Endometrial microvascular endothelial cells (primary cell): Measurements from ENCODE around the gene SLC12A8. TPM values are rescaled to one million over a fixed set of nuclear protein-coding genes. Genes with fewer than 3 reads are reported as not detected.

Experiments
- in situ Hi-C: cut with HindIII; loops from 2 replicates; pipeline ENCODE4 v1.10.0; 2017; ENCODE audit warnings: low sequenced_read_pairs, low pct_unique_long_range_greater_than_20kb; ENCODE audit errors: inconsistent ontology term
- total RNA-seq: library from RNA; depleted of rRNA; stranded (reverse); fragments of >200 nt; gene quantifications from one replicate; pipeline ENCODE4 v1.2.3, GENCODE V29; 2015; ENCODE audit errors: inconsistent ontology term

Gene SLC12A8, protein sequence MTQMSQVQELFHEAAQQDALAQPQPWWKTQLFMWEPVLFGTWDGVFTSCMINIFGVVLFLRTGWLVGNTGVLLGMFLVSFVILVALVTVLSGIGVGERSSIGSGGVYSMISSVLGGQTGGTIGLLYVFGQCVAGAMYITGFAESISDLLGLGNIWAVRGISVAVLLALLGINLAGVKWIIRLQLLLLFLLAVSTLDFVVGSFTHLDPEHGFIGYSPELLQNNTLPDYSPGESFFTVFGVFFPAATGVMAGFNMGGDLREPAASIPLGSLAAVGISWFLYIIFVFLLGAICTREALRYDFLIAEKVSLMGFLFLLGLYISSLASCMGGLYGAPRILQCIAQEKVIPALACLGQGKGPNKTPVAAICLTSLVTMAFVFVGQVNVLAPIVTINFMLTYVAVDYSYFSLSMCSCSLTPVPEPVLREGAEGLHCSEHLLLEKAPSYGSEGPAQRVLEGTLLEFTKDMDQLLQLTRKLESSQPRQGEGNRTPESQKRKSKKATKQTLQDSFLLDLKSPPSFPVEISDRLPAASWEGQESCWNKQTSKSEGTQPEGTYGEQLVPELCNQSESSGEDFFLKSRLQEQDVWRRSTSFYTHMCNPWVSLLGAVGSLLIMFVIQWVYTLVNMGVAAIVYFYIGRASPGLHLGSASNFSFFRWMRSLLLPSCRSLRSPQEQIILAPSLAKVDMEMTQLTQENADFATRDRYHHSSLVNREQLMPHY
- 2.4 TPM for total RNA-seq

DNA sequence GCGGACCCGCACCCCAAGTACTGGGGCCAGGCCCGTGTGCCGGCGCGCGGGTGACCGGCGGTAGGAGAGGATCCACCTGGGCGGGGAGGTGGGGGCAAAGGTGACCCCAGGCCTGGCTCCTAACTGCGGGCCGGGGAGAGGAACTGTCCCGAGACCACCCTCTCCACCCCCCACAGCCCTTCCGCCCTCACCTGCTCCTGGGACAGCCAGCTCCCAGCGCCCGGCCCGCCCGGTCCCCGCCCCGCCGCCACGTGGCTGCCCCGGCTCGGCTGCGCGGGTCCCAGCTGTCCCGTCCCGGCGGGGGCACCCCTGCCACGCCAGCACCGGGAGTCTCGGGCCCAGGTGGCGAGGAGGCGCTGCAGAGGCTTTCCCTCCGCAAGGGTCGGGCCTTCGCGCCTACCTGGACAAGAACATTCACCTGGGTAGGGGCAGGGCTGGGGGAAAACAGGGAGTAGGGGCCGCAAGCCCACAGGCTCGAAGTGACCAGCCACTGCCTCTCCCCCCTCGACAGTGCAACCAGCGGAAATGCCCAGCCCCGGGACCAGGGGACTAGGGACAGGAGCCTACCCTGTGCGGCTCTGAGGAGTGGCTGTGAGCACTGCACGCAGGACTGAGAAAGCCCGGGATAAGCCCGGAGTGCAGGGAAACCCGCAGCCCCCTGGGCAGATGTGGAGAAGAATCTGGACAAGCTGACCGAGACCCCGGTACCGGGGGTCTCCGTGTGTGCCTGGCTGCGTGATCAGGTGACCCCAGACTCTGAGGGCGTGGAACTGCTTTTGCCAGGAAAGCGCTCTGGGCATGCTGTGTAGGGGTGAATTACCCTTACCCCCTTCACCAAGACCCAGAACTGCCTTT, at the start of gene SLC12A8:
Gene SLC12A8 (minus strand): TSS at position 240 of the 855 bp plus-strand sequence. CDS start 1,399 bp downstream, outside the sequence.
- in situ Hi-C loops: no loop called here

DNA sequence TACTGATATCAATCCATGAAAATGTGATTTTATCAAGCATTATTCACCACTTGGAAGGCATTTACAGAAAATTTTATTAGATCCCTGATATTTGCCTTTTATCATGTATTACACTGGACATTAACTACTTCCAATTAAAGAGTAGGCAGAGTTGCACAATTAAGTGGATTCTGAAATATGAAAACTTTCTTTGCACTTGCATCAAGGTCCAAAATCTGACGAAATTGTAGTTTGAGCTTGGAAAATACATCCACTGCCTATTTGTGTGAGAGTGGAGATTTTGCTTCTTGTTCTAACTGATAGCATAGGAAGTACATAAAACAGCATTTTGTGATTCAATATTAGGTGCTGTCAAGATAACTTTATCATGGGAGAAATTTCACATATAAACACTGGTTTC, 49.6 kb upstream of the SLC12A8 start:
- in situ Hi-C loops: no loop called here

DNA sequence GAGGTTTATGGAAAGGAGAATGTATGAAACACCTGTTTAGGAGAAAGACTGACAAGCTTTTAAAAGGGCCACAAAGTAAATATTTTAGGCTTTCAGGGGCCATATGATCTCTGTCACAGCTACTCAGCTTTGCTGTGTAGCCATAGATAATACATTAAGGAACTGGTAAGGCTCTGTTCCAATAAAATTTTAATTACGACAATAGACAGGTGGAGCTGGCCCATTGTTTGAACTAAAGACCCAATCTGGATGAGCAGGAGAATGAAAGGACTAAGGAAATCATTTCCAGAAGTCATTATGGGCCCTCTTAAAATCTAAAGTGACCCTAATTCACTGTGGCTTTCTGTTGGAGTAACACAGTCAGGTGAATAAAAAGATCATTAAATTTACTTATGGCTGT, 48.5 kb upstream of the SLC12A8 start:
- in situ Hi-C loops: no loop called here

DNA sequence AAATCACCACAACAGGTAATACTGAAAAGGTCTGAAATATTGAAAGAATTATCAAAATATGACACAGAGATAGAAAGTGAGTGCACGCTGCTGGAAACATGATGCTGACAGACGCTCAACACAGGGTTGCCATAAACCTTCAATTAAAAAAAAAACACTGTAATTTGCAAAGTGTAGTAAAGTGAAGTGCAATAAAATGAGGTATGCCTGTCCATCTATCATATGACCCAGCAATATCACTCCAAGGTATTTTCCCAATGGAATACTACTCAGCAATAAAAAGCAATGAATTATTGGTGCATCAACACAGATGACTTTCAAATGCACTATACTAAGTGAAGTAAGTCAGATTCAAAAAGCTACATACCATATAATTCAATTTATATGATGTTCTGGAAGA, 47.6 kb upstream of the SLC12A8 start:
- in situ Hi-C loops: no loop called here

DNA sequence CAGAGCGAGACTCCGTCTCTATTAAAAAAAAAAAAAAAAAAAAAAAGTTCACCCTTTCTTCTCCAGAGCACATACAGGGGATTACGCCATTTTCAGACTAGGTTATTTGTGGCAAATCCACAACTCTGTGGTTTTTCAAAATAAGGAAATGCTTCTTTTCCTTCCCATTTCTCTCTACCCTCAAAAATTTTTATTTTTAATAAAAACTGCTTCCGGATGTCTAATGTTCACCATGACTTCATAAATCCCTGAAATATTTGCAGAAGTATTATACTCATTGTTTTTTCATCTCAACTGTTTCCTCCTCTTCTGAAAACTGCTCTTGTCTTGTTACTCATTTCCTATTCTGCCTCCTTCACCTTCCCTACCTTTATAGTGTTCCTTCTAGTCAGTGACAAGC, 45.0 kb upstream of the SLC12A8 start:
- in situ Hi-C loops: no loop called here

DNA sequence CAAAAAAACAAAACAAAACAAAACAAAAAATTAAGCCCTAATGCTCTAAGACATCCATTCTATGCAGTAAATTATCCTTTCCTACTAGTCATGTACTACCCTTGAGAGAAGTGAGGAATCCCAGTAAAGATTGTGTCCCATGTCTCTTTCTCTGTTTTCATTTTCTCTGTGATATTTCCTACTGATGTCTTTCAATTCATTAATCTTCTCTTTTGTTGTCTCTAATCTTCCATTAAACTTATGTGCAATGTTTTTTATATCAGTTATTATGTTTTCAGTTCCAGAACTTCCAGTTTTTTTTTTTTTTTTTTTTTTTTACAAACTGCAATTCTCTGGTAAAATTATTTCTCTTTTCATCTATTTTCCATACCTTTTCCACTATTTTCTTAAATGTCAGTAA, 44.1 kb upstream of the SLC12A8 start:
- in situ Hi-C loops: no loop called here

DNA sequence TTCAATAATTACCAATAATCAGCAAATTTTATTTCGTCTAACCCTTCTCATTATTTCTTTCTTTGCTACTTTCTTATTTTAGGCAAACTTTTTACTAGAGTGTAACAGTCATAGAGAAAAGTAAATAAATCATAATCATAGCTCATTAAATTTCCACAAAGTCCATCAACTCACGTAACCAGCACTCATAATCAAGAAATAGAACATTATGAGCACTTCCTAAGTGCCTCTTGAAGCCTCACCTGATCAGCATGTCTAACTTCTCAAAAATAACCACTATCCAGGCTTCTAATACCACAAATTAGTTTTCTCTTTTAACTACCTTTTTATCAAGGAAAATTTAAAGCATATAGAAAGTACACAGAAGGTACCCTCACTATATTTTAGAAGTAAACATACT, 38.4 kb upstream of the SLC12A8 start:
- in situ Hi-C loops: no loop called here

DNA sequence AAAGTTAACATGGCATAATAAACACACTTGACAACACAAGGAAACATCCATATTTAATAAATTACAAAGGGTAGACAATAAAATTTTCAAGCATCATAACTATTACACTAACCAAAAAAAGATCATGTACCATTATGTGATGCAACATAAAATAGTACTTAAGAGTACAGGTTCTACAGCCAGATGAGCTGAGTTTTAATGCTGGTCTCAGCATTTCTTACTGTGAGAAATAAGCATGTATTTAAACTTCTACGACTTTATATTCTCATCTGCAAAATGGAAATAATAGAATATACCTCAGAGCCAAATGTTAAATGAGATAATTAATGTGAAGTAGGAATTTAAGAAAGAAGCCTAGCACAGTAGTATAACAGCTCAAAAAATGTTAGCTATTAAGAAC, 33.7 kb upstream of the SLC12A8 start:
- in situ Hi-C loops: no loop called here

DNA sequence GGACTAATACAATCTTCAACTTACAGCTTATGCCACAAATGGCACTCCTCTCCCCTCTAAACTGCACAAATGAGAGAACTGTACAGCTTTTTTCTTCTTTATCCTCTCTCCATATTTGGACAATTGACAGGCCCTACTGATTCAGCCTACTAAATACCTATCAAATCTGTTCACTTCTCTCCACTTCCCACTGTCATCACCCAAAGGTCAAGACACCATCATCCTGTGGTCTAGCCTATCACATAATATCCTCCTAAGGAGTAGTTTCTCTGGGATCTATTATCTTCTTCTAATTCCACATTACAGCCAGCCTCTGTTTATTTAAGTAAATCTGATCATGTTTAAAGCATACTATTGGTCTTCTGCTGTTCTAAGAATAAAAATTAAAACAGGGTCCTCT, 33.0 kb upstream of the SLC12A8 start:
- in situ Hi-C loops: no loop called here

DNA sequence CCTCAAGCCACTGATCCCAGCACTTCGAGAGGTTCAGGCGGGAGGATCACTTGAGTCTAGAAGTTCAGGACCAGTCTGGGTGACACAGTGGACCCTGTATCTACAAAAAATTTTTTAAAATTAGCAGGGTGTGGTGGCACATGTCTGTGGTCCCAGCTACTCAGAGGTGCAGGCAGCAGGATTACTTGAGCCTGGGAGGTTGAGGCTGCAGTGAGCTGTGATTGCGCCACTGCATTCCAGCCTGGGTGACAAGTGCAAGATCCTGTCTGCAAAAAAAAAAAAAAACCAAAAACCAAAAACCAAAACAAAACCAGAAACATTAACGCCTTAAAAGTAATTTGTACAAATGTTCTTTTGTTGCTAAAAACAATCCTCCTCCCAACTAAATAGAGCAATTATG, 27.9 kb upstream of the SLC12A8 start:
- in situ Hi-C loops: no loop called here

DNA sequence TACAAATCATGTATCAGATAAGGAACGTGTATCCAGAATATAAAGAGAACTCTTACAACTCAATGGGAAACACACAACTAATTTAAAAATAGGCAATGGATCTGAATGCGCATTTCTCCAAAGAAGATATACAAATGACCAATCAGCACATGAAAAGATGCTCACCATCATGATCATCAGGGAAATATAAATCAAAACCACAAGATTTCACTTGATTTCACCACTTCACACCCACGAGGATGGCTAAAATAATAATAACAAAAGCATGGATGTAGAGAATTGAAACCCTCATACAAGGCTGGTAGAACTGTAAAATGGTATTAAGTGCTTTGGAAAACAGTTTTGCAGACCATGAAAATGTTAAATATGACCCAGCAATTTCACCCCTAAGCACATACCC, 26.7 kb upstream of the SLC12A8 start:
- in situ Hi-C loops: no loop called here

DNA sequence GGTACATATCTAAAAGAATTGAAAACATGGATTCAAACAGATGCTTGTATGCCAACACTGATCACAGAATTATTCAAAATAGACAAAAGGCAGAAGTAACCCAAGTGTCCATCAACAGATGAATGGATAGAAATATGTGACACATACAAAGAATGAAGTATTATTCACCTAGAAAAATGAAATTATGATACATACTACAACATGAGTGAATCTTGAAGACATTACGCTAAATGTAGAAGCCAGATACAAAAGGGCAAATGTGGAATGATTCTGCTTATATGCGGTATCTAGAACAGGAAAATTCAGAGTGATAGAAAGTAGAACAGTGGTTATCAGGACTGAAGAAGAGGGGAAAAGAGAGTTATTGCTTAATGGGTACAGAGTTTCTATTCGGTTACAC, 26.2 kb upstream of the SLC12A8 start:
- in situ Hi-C loops: no loop called here

DNA sequence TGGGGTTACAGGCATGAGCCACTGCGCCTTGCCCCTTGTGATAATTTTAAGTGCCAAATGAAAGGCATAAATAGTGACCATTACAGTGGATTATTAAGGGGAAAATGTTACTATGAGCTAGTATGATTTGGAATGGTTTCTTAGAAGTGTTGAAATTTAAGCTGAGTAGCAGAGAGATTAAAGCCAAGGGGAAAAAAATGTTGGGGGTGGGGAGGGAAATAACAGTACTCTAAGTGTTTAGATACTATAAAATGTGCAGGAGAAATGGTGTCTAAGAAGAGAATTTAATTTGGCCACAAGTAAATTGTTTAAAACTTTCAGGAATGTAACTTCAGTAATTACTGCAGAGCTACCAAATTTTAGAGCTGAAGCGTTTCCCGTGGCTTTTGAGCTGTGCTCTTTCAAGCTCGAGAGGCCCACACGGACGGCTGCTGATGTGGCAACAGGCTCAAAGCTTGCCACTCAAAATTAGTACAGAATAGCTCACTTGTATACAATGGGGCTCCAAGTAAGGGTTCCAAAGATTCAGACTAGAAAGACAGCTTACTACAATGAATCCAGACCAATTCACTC, 23.9 kb upstream of the SLC12A8 start:
- in situ Hi-C loops: no loop called here

DNA sequence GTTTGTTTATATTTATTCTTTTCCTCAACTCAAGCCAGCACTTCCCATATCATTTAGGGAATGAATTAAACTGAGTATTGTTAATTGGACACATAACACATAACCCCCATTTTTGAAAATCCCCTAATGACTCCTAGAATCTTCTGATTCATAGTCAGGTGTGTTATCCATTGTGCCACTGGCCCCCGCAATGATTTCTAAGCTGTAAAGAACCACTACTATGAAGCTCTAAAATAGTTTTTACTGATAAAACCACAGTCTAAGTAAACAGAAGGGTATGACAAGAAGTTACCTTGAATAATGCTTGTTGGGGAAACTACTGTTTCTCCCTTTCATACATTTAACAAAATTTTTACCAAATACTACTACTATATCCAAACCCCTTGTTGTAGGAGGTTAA, 22.3 kb upstream of the SLC12A8 start:
- in situ Hi-C loops: no loop called here

DNA sequence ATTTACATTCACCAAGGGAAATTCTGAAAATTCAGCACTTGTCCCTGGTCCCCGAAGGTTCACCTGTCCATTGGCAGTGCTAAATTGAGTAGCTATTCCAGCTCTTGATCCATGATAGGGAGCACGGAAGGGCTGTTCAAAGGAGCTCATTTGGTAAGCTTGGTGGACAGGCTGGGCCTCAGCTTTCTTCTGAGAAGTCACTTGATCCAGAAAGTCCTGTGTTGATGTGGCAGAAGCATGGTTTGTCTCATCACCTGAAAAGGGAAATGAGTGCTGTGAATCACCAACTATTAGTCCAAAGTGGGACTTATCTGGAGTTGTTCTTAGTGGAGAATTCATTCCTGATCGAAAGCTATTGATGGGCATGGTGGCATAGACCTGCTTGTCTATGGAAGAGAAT, 19.9 kb upstream of the SLC12A8 start:
- in situ Hi-C loops: no loop called here

DNA sequence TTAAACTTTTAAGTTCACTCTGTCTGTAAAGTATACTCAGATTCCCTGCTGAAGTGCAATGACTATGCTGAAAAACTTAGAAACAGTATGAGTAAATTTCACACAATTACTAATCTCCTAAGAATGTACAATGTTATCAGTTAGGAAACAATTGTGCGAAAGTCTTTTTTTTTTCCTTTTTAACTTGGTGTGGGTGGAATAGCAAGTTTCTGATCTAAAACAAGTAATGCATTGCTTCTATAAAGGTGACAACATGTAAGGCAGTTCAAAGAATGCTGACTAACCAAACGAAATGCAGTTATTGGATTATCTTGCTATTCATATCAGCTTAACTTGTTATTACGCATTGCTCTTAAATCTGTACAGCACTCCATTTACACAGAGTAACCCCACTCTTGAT, 19.3 kb upstream of the SLC12A8 start:
- in situ Hi-C loops: no loop called here

DNA sequence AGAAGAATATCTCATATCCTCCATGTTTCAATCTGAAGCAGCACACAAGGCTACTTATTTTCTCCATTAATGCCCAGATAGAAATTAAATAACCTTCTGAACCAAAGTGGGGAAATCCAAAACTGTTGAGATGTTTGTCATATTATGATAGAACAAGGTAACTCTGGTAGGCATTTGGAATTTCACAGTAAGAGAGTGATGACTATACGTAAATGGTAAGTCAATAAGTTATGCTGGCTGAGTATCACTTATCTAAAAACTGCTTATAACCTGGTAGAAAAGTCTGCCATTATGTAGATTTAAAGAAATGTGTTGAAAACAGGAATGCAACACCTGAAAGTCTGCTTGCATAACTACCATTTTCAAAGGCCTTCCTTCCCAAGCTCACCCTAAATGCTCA, 17.2 kb upstream of the SLC12A8 start:
- in situ Hi-C loops: no loop called here

DNA sequence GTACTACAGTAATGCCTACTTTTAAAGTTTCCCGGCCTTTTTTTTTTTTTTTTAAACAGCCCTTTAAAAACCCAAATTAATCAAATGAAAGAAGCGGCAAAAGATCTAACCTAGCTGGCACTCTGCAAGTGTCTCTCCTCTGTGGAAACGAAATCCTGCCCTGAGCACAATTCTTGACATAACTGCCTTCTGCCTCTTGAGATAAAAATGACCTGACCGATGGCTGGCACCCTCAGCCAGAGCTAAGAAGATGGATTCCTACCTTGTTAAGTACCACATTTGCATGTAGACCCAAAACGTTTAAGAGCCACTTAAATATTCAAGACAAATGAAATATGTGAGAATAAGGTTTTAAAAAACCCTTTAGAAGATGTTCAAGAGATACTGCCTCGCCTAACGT, 16.6 kb upstream of the SLC12A8 start:
- in situ Hi-C loops: no loop called here

DNA sequence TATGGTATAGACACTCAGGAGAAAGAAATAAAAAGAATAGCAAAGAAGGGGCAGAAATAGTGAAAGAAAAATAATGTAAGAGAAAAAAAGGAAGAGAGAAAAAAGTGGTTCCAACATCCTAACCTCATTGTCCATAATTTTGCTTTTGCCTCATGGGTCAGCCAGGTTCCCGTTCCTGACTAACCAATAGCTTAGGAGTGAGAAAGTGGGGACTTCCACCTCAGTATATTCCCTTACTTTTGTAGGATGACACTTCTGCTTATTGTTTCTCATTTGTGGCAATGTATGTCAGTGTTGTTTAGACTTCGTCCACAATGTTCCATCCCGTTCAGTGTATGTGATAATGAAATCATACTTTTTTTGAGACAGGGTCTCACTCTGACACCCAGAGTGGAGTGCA, 9.3 kb upstream of the SLC12A8 start:
- in situ Hi-C loops: no loop called here
